ACHN (cell line): ENCODE measurements around the gene MLN.

ENCODE experiments used
- DNase-seq: peaks from one replicate; pipeline ENCODE4 v3.0.0-alpha.2; 2015
- in situ Hi-C: cut with HindIII; loops from 2 replicates; pipeline ENCODE4 v1.10.0; 2017; ENCODE audit warnings: low sequenced_read_pairs, low pct_ligation_motif_present, low pct_unique_long_range_greater_than_20kb

MLN gene

DNA sequence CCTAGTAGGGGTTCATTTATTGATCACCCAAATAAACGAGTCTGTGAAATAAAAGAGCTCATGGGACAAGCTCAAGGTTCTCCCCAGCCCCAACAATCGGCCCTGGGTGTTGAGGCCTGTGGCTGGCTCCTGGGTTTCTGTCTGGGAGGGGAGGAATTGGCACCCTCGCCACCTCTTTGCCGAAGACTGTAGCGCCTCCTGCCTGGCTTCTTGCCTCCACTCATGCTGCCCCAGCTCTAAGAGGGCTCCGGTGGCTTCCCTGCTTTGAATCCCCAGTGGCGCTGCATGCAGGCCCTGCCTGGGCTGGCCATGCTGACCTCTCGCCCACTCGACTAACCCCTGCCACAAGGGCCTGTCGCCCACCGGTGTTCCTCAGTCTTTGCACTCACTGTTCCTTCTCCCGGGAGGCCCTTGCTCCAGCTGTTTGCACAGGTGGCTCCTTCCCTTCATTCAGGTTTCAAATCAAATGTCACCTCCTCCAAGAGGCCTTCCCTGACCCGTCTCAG is 5.4 kb downstream of the MLN start:
- DNase-seq, result no peak
- in situ Hi-C loops, result no loop called here

- DNase-seq, result no peak
- in situ Hi-C loops, result no loop called here
Observed at GRCh38 chr6:33797626-33798342, 6.0 kb downstream of the MLN start.

DNA sequence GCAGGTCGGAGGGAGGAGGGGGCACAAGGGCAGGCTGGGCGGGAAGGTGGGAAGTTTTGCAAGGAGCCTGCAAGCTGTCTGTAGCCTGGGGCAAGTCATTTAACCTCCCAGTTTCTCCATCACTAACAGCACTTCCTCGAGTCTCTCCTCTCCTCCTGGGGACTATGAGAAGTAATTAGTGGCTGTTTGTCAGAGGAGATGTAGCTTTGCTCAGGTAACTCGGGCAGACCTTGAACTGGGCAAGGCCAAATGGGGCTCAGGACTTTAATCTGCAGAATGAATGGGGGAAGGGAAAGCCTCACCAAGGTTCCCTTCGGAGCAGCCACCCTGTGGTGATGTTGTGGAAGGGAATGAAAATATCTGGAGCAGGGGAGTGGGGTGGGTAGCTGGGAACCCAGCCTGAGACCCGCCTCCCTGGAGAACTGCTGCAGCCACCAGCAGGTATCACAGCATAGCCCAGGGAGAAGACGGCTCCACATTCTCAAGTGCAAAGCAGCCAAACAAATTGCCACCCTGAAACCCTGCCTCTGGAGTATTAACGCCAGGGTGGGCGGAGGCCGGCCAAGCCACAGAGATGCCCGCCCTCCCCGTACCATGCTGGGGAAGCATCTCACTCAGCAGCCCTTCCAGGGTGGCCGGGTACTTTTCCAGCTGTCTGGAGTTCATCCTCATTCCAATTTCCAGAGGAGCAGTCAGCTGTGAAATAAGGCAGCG is 8.7 kb downstream of the MLN start:
- in situ Hi-C loops, result no loop called here
- no peak for DNase-seq

GRCh38 chr6:33792981-33793380 is 10.8 kb downstream of the MLN start:
- in situ Hi-C loops, result no loop called here
- DNase-seq, result no peak

DNA sequence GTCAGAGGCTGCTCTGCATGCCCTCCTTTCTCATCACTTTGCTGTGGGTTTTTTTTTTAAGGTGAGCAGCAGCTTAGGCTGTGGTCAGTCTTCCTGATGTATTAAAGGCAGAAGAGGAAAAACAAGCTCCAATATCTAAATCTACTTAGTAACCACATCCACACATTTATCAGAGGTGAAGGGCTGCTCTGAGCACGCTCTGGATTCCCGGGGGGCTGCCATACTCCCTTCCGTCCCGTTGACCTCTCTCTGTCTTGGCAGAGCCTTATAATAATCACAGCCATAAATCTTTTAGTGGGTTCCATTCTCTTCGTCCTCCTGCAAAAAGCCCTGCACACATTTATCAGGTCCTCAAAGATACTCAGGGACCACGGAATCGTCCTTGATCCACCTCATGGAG is 12.2 kb downstream of the MLN start:
- in situ Hi-C loops, result no loop called here
- no peak for DNase-seq

DNA sequence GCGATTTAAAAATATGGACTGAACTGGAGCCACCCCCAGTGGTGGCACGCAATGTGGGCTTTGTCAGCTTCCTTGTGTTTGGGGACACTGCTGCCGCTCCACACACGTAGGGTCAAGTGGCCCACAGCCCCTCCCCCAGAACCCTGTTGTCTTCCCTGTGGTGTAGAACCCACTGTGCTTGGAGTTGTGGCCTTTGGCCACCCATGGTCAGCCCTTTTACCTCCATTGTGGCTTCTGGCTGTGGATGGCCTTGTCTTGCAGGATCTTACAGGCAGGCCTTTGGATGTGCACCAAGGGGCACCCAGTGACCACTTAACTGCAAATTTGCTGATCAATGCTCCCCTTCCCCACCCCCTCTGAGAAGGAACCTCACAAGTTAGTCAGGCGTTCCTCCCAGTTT is 12.9 kb downstream of the MLN start:
- no peak for DNase-seq
- in situ Hi-C loops, result no loop called here

- DNase-seq, result no peak
- in situ Hi-C loops, result no loop called here
Observed at GRCh38 chr6:33790379-33790778, 13.4 kb downstream of the MLN start.

DNA sequence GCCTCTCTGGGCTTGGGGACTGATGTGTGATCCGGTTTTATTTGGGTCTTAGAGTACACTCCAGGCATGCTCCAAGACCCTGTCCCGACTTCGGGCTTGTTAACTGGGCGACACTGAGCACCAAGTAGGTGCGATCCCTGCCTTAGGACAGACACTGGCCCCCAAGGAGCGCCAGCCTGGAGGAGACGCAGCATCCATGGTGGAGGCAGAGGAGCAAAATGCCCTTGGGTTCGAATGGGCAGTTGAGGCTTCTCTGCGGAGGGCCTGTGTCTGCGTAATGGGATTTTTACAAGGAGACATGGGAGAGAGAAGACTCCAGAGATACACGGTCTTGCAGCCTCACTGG is 14.3 kb downstream of the MLN start:
- in situ Hi-C loops, result no loop called here
- no peak for DNase-seq

DNA sequence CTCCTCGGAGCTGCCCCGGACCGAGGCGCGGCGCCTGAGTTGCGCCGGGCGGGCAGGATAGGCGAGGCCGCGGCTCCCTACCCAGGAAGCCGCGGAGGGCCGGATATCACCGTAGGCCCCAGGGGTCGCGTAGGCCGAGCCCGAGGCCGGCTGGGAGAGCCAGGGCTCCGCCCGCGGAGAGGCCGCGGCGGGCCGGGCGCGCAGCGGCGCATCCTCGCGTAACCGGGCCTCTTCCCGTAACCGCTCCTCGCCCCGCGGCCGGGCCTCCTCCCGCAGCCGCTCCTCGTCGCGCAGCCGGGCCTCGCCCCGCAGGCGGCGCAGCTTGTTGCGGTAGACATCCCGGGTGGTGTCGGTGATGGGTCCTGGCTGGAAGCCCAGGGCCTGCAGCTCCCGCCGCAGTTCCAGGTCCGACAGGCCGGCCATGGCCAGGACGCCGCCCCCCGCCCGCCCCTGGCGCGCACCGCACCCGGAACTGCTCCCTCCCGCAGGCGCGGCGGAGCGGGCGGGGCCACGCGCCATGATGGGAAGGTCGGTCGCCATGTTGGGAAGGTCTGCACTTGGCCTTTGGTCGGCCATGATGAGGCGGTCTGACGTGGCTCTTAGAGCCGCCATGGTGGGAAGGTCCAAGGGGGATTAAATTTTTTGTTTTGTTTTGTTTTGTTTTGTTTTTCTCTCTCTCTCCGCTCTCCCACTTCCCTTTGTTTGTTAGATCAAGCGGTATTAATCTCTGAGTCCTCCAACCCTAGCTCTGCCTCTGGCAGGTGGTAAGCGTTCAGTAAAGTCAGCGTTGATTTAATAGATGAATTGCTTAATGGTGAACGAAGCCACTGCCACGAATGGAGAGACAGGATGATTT is 14.9 kb downstream of the MLN start, which contains the start of gene LEMD2:
LEMD2 (minus strand) TSS at position 437 of the 856 bp plus-strand sequence; CDS start at position 423, 14 bp downstream.
- in situ Hi-C loops, result no loop called here
- peak; percentile 88 for DNase-seq

DNA sequence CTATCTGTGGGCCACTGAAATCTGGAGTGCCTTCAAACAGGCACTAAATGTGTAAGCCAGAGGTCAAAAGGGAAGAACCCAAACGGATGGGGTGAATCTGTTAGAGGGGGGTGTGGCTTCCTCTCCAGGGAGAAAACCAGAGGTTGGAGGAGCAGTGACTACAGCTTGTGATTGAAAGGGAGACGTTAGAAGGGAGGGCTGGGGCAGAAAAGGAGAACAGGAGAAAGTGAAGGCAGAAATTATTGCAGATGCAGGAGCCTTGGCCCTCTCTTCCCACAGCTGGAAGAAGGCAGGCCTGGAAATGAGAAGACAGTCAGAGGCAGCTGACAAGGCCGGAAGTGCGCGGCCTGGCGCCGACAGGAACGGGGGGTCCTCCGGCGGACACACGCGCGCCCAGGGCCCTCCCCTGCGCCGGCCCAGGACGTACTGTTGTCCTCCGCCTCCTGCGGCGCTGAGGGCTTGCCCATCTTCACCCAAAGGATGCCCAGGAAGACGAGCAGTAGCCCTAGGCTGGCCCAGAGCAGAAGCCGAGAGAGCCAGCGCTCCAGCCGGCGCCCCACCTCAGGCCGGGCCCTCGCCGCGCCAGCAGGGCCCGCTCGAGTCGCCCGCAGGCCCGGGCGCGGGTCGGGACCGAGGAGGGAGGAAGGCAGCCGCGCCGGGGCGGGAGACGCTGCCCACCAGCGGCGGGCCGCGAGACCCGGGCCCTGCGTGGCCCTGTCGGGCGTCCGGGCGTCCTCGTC is 15.7 kb downstream of the MLN start:
- peak; percentile 55 for DNase-seq
- in situ Hi-C loops, result no loop called here

DNA sequence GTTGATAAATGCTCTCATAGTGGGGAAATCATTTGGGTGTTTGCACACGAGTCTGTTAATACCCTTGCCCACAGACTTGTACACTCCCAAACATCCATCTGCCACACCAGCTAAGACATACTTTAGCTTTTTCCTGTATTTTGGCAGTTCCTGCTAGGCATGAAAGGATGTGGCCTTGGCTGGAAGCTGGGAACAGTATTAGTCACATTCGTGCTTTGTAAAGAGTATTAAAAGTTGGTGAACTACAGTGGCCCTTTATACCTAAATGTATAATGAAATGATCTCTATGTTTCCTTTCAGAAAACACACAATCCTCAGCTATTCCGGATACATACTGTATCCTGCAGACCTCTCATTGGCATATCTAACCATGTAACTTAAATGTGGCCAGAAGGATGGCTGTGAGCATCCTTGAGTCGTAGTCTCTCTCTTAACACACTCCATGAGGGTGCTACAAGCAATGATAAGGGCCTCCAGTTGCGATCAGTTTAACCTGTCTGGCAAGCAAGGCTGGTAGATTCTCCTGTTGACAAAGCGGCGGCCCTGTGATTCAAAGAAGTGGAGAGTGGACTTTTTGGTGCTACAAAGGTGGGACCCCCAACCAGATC is 16.4 kb downstream of the MLN start:
- in situ Hi-C loops, result no loop called here
- no peak for DNase-seq

DNA sequence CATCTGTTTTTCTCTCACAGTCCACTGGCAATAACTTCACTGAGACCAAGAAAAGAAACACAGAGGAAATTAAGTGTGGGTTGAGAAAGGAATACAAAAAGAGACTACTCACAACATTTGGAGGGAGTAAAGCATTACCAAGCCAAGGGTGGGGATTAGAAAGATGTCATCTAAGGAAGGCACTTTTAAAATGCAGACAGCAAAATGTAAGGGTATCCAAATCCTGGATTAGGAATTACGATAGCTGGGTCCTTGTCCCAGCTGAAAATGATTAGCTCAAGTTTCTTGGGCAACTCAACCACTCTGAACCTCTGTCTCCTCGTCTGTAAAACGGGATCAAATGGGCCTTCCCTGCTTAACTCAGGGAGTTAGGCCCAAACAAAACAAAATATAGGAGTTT is 17.1 kb downstream of the MLN start:
- no peak for DNase-seq

GRCh38 chr6:33785778-33786177 is 18.0 kb downstream of the MLN start:
- in situ Hi-C loops, result no loop called here
- no peak for DNase-seq

More for the DNA sequence above, 17.1 kb downstream of the MLN start:
- in situ Hi-C loops, result no loop called here

DNA sequence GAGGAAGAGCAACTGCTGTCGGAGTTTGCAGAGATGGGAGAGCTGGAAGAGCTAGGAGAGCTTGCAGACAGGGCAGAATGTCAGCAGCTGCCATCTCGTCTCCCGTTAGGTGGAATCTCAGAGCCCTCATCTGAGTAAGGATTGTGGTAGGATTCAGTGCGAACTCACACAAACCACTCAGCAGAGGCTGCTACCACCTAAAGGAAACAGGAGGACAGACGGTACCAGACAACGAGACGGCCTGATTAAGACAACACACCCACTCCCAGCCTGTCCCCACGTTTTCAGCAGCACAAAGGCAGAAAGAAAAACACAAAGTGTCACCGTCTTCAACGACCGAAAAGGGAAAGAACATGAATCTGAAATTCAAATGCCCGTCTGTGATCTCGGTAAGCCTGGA is 19.0 kb downstream of the MLN start:
- in situ Hi-C loops, result no loop called here
- DNase-seq, result no peak

GRCh38 chr6:33783781-33784520 is 19.9 kb downstream of the MLN start:
- no peak for DNase-seq
- in situ Hi-C loops, result no loop called here

DNA sequence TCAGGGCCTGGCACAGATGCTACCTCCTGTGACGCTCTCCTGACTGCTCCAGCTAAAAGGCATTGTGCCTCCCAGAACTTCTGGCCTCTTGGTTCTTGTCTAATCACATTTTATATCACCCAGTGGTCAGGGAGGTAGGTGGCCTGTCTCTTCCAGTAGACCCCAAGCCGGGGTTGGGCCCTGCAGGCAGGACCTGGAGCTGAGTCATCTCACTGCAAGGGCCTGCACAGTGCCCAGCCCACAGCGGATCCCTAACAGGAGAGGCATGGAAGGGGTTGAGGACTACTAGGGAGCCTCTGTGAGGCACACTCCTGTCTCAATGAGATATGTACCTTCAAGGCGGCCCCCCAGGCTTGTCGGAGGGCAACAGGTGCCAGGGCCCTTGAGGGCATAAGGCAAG is 21.2 kb downstream of the MLN start:
- no peak for DNase-seq

DNA sequence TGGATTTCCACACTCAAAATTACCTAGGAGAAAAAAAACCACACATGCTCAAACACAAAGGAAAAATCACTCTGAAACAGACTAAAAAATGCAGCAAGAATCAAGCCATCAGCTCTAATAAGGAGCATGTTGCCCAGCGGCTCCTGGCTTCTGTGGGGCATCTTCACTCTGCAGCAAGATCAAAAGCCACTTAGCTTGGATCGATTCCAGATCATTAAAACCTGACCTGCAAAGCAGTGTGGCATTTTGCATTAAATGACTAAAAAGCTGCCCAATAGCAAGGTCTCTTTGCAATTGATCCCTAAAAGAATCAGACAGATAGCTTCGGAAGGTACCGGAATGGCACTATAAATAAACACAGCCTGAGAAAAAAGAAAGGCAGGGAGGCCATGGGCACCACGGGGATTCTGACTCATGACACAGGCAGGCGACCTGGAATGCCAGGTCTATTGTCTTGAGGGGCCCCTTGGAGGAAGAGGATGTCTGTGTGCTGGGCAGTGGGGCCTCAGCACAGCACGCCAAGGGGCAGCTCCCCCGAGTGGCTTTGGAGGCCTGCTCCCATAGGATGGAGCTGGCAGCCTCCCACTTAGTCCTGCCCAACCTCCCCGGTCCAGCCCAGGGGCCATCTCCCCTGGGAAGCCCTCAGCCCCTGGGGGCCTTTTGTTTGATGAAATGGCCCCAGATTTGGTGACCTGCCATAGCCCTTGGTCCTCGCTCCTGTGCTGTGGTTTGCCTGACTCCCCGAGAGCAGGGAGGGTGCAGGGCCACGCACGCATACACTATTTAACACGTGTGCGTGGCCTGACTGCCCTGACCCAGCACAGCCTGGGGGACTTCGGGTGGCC is 22.4 kb downstream of the MLN start:
- in situ Hi-C loops, result no loop called here
- DNase-seq, result peak; percentile 68

More for the DNA sequence above, 21.2 kb downstream of the MLN start:
- in situ Hi-C loops, result no loop called here
